HUES64 (cell line): ENCODE measurements around the gene CHST15.

Experiments
- H3K27ac ChIP-seq: 2 replicates; pipeline ENCODE4 v1.7.0; 2013; ENCODE audit warnings: low read depth, low read length, inconsistent platforms
- H3K27me3 ChIP-seq: 2 replicates; pipeline ENCODE4 v1.6.1; 2013; ENCODE audit warnings: mild to moderate bottlenecking, low read length; ENCODE audit not compliant: insufficient read depth
- H3K36me3 ChIP-seq: 2 replicates; pipeline ENCODE4 v1.6.1; 2013; ENCODE audit warnings: mild to moderate bottlenecking, low read length; ENCODE audit not compliant: insufficient read depth
- H3K4me1 ChIP-seq: 2 replicates; pipeline ENCODE4 v1.6.1; 2013; ENCODE audit warnings: mild to moderate bottlenecking, low read length, moderate library complexity; ENCODE audit not compliant: insufficient read depth
- H3K4me3 ChIP-seq: 2 replicates; pipeline ENCODE4 v1.5.1; 2013; ENCODE audit warnings: mild to moderate bottlenecking, low read length, moderate library complexity
- H3K9ac ChIP-seq: 2 replicates; pipeline ENCODE4 v1.6.1; 2013; ENCODE audit warnings: mild to moderate bottlenecking, low read depth, low read length
- H3K9me3 ChIP-seq: 2 replicates; pipeline ENCODE4 v1.6.1; 2013; ENCODE audit warnings: low read depth, low read length; ENCODE audit not compliant: insufficient read depth
- WGBS: fragments of 150-250, 120-280 bp; methylation state at CpG from one replicate; pipeline ENCODE4 v1.1.7; 2013; ENCODE audit warnings: missing lambda C conversion rate; 5-methylcytosine and 5-hydroxymethylcytosine counted together

Gene CHST15

DNA sequence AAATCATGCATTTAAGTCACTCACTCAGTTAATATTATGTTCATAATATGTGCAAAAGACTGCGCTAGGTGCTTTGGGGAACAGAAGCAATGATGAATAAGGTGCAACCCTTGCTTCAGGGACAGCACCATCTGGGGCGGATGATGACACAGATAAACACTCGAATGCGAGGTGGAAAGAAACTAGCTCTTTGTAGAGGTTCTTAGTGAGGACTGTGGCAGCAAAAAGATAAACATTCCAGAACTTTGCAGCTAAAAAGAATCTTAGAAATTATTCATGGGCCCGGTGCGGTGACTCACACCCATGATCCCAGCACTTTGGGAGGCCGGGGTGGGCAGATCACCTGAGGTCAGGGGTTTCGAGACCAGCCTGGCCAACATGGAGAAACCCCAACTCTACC, 29.8 kb upstream of the CHST15 start:
- Histone ChIP-seq H3K27me3 (no peaks in the 10 kb centered on the region), H3K4me3 (no peak overlapping the region), H3K36me3 (no peaks in the 10 kb centered on the region), H3K4me1 (no peaks in the 10 kb centered on the region), H3K9ac (no peak overlapping the region), H3K27ac (no peak overlapping the region), H3K9me3 (no peaks in the 10 kb centered on the region)
- WGBS: 83% methylated on average over 8 of the region's 8 CpGs

DNA sequence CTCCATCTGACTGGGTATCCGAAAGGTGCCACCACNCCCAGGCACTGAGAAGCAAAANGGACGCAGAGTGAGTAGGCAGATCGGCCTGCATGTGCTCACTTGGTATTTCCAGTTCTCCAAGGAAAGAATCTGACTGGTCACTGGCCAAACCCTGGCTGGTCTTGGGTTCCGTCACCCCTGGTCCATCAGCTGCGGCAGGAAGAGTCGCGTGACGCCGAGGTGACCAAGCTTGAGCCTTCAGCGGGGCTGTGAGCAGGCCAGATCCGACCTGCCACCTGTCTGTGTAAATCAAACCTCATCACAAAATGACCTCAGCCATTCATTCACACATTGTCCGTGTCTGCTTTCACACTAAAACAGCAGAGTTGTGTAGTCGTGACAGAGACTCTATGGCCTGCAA, 28.8 kb upstream of the CHST15 start:
- Histone ChIP-seq H3K27me3 (no peaks in the 10 kb centered on the region), H3K36me3 (no peaks in the 10 kb centered on the region), H3K4me3 (no peak overlapping the region), H3K9me3 (no peaks in the 10 kb centered on the region), H3K9ac (no peak overlapping the region), H3K4me1 (no peaks in the 10 kb centered on the region), H3K27ac (no peak overlapping the region)
- WGBS: 94% methylated on average over 13 of the region's 13 CpGs

DNA sequence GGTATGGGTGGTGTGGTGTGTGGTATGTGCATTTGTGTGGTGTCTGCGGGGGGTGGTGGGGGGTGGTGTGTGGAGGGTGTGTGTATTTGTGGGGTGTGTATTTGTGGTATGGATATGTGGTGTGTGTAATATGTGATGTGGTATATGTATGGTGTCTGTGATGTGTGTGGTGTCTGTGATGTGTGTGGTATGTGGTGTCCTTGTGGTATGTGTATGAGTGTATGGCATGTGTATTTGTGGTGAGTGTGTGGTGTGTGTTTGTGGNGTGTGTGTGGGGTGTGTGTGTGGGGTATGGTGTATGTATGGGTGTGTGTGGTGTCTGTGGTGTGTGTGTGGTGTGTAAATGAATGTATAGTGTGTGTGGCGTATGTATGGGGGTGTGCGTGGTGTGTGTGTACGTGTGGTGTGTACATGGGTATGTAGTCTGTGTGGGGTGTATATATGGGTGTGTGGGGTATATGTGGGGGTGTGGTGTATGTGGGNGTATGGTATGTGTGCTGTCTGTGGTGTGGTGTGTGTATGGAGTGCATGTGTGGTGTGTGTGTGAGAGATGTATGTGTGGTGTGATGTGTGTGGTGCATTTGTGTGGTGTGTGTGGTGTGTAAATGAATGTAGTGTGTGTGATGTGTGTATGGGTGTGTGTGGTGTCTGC, 27.1 kb upstream of the CHST15 start:
- H3K9ac ChIP-seq: no peak overlapping the region
- WGBS: 95% methylated on average over 4 of the region's 4 CpGs
- H3K27me3 ChIP-seq: no peaks in the 10 kb centered on the region
- no peaks in the 10 kb centered on the region for H3K9me3 ChIP-seq
- H3K36me3 ChIP-seq: no peaks in the 10 kb centered on the region
- no peak overlapping the region for H3K27ac ChIP-seq
- no peaks in the 10 kb centered on the region for H3K4me1 ChIP-seq
- no peak overlapping the region for H3K4me3 ChIP-seq

DNA sequence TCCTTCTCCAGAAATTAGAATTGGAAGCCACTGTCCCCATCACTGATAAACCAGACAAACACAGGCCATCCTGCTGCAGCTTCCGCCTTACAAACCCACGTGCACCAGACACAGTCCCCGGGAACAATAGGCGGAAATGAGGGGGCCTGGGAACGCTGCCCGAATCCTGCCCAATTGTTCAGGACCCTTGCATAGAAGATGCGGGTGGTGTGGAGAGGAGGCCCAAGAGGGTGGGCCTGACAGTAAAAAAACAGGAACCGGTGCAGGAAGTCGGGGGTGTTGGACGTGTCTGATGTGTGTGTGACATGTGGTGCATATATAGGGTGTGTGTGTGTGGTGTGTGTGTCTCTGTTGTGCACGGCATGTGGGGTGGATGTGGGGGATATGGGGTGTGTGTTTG, 26.5 kb upstream of the CHST15 start:
- WGBS: 92% methylated on average over 11 of the region's 11 CpGs
- Histone ChIP-seq H3K9ac (no peak overlapping the region), H3K4me3 (no peak overlapping the region), H3K36me3 (no peaks in the 10 kb centered on the region), H3K27me3 (no peaks in the 10 kb centered on the region), H3K27ac (no peak overlapping the region), H3K9me3 (no peaks in the 10 kb centered on the region), H3K4me1 (no peaks in the 10 kb centered on the region)

DNA sequence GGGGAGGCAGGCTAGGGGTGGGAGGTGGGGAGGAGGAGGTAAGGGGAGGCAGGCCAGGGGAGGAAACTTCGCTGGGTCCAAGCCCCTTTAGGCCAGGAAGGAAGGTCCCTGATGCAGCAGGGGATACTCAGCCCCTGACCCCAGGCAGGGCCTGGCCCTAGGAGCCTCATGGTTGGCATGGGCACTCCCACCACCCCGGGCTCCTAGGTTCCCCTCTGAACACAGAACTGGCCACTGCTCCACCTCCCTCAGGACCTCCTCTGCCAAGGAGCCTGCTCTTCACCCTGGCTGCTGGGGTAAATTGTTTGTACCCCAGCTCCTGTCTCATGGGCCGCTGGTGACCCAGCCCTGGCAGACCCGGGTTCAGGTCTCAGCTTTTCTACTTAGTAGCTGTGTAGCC, 25.8 kb upstream of the CHST15 start:
- H3K27me3 ChIP-seq: no peaks in the 10 kb centered on the region
- H3K4me1 ChIP-seq: no peaks in the 10 kb centered on the region
- H3K27ac ChIP-seq: no peak overlapping the region
- 82% methylated on average over 4 of the region's 4 CpGs for WGBS
- H3K4me3 ChIP-seq: no peak overlapping the region
- no peak overlapping the region for H3K9ac ChIP-seq
- no peaks in the 10 kb centered on the region for H3K9me3 ChIP-seq
- no peaks in the 10 kb centered on the region for H3K36me3 ChIP-seq

DNA sequence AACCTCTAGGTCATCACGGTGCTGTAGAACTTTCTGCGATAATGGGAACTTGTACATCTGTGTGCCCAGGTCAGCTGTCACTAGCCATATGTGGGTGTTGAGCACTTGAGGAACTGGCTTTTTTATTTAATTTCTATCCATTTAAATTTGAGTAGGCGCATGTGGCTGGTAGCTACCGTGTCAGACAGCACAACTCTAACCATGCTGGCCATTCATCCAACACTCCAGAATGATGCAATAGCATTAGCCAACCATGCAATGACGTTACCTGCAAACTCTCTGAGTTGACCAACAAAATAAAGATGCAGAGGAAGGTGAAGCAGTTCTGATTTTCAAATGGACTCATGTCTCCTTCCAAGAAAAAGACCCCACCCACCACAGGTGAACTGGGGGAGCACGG, 24.4 kb upstream of the CHST15 start:
- H3K9ac ChIP-seq: no peak overlapping the region
- no peak overlapping the region for H3K27ac ChIP-seq
- no peaks in the 10 kb centered on the region for H3K9me3 ChIP-seq
- no peaks in the 10 kb centered on the region for H3K36me3 ChIP-seq
- H3K4me3 ChIP-seq: no peak overlapping the region
- H3K4me1 ChIP-seq: no peaks in the 10 kb centered on the region
- 90% methylated on average over 6 of the region's 6 CpGs for WGBS
- no peaks in the 10 kb centered on the region for H3K27me3 ChIP-seq

DNA sequence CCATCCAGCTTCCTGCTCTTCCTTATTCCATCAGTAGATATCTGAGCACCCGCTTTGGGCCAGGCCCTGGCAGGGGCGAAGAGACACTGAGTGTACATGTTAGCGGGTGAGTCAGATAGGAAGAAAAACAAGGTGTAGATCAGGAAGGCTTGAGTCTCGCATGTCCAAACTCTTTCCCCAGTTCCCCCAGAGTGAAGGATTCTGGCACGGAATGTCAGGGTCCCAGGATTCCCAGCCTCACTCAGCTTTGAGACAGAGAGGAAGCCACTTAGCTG, 24.1 kb upstream of the CHST15 start:
- no peak overlapping the region for H3K27ac ChIP-seq
- no peaks in the 10 kb centered on the region for H3K36me3 ChIP-seq
- H3K9me3 ChIP-seq: no peaks in the 10 kb centered on the region
- no peaks in the 10 kb centered on the region for H3K4me1 ChIP-seq
- H3K4me3 ChIP-seq: no peak overlapping the region
- no peak overlapping the region for H3K9ac ChIP-seq
- H3K27me3 ChIP-seq: no peaks in the 10 kb centered on the region
- WGBS: 94% methylated on average over 5 of the region's 5 CpGs

DNA sequence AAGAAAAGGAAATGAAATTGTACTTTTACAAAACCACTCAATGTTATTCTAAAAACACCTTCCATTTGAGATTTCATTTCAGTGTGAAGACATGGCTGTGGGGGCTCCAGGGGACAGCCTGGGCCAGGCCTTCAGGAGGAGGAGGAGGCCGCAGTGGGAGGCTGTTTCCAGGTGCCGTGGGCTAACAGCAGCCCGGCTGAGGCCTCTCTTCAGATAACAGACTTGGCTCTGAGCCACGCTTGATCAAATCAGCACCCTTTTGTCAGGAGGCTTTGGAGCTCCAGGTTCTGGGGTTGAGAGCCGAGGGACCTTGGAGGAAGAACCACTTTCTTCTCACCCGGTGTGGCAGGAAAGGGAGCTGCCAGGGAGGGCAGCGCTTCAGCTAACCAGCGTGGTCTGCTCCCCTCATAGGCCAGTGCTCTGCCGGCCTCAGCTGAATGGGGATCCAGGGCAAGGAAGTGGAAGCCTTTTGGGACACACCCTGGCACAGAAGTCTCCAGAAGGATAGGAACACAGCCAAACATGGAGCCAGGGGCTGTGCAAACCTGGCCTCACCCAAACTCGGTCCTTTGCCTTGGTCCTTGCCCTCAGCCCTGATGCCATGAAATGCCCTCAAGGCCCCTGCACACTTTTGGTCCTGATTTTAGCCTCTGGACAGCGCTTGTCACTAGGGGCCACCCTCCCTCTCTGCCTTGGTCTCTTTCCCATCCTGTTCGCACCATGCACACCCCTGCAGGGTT, 23.5 kb upstream of the CHST15 start:
- Histone ChIP-seq H3K9me3 (no peaks in the 10 kb centered on the region), H3K4me3 (no peak overlapping the region), H3K4me1 (no peaks in the 10 kb centered on the region), H3K9ac (no peak overlapping the region), H3K36me3 (no peaks in the 10 kb centered on the region), H3K27ac (no peak overlapping the region), H3K27me3 (no peaks in the 10 kb centered on the region)
- WGBS: 92% methylated on average over 12 of the region's 12 CpGs

DNA sequence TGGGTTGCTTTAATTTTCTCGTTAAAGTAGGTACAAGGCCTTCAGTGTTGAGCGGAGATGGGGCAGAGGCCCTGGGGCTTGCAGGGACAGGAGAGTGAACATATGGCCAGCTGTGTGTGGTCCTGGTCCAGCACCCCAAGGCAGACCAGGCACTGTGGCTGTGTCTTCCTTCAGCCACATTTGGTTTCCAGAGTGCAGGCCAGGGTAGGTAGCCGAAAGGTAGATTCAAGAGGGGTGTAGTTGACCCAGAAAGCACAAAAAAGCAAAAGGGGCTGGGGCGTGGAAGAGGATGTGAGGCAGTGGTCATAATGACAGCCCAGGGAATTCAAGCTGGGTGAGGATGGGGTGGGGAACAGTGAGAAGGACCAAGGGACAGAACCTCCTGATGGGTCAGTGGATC, 21.3 kb upstream of the CHST15 start:
- Histone ChIP-seq H3K9ac (no peak overlapping the region), H3K27me3 (no peaks in the 10 kb centered on the region), H3K4me3 (no peak overlapping the region), H3K9me3 (no peaks in the 10 kb centered on the region), H3K27ac (no peak overlapping the region), H3K4me1 (no peaks in the 10 kb centered on the region), H3K36me3 (no peaks in the 10 kb centered on the region)
- 95% methylated on average over 4 of the region's 4 CpGs for WGBS

DNA sequence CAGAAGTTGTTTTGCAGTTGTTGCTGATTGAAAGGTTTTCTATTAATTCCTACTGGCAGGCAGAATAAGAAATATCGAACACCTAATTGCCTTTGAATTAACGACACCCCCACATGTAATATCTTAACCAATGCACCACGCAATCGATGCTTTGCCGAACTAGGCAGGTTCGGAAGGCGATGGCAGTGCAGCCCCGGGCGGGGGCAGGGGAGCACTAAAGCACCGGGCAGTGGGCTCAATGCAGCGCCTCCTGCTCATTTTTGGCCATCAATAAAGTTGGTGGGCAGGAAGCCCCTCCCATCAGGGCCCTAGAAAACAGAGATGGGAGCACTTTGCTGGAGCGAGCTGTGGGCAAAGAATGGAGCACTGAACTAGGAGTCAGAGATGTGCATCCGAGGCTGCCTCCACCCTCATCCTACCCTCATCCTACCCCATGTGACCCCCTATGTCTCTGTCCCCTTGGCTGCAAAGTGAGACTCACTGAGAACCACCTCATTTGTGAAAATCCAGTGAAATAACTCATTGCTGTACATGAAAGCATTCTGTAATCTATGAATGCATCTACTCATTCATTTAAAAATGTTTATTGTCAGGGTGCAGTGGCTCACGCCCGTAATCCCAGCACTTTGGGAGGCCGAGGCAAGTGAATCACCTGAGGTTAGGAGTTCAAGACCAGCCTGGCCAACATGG, 19.6 kb upstream of the CHST15 start:
- no peak overlapping the region for H3K9ac ChIP-seq
- H3K4me1 ChIP-seq: no peaks in the 10 kb centered on the region
- no peaks in the 10 kb centered on the region for H3K36me3 ChIP-seq
- no peak overlapping the region for H3K4me3 ChIP-seq
- WGBS: 90% methylated on average over 16 of the region's 16 CpGs
- no peaks in the 10 kb centered on the region for H3K27me3 ChIP-seq
- H3K27ac ChIP-seq: no peak overlapping the region
- H3K9me3 ChIP-seq: no peaks in the 10 kb centered on the region

DNA sequence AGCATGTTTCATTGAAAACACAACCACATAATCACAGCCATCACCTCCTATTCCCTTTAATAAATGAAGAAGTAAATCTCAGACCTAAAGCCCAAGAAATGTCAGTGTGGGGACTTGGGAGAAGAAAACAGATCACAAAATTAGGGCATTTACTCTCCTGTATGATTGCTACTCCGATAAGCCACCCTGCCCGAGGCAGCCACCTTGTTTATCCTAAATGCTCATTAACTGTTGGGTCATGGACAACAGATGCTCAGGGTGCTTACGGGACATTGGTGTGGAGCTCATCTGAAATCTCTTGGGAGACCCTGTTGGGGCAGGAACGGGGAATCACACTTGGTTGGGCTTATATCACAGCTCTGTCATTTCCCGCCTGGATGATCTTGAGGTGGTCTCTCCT, 17.5 kb upstream of the CHST15 start:
- H3K4me3 ChIP-seq: no peak overlapping the region
- H3K27me3 ChIP-seq: no peaks in the 10 kb centered on the region
- H3K9ac ChIP-seq: no peak overlapping the region
- WGBS: 92% methylated on average over 5 of the region's 5 CpGs
- H3K4me1 ChIP-seq: 0 out of 2 replicates have a peak, but pooled peaks cover 3% of the 10 kb centered on the region
- H3K9me3 ChIP-seq: no peaks in the 10 kb centered on the region
- H3K36me3 ChIP-seq: no peaks in the 10 kb centered on the region
- H3K27ac ChIP-seq: no peak overlapping the region
